ENCODE measurements around the gene RAB3IL1.
"Not testable (repeated sequence)": the region's sequence is repeated elsewhere in the genome, so short reads cannot be mapped to it uniquely, and the experiment has no call there.

The RAB3IL1 gene, protein sequence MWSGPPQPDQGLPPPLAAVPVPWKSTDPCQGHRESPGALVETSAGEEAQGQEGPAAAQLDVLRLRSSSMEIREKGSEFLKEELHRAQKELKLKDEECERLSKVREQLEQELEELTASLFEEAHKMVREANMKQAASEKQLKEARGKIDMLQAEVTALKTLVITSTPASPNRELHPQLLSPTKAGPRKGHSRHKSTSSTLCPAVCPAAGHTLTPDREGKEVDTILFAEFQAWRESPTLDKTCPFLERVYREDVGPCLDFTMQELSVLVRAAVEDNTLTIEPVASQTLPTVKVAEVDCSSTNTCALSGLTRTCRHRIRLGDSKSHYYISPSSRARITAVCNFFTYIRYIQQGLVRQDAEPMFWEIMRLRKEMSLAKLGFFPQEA

DNA sequence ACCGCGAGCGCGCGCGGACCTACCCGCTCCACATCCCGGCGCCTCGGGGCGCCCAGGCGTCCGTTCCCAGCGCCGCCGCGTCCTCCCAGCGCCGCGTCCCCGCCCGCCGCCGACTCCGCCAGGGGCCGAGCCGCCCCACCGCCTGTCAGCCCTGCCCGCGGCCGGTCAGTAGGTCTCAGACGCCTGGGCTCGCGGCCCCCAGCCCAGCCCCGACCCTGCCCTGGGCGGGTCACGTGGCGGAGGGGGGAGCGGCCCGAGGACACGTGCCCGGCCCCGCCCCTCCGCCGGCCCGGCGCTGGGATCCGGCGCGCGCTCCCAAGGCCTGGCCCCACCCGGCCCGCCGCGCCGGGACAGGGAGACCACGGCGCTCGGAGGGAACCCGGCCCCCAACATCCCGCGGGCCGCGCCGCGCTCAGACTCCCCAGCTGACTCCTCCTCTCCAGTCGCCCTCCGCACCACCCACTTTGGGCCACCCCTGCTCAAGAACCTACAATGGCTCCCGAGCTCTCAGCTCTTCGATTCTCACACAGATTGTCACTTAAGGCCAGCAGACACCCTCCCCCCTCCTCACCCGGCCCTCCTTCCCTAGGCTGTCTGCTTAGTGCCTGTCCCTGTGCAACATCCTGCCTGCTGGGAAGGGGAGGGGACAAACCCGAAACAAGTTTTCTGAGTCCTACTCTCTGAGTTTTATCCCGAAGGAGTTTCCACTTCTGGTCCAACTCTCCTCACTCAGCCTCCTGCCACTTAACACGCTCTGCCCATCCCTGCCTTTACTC lies at the start of gene RAB3IL1:
Gene RAB3IL1, minus strand, starts transcription at position 233 of the 776 bp plus-strand sequence. Its CDS starts 199 bp downstream, at position 34.
- no peak for DNase-seq (ENCODE audit: low read depth, low spot score)
- no peak within 1 kb of the TSS for H3K27ac ChIP-seq

DNA sequence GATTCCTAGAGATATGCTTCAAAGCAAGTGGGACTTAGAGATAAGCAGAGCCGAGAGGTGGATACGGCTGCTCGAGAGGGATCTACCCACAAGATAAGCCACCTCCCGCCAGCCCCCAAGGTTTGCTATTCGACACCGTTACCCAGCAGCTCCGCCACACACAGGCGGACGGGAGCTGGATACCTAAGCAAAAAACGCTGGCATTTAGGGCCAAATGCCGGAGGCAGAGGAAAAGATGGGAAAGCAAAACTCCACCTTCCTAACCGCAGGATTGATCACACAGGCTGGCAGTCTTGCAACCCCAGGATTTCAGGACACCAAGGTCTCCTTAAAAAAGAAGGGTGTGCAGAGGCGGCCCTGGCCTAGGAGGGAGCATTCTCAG lies 49.4 kb upstream of the RAB3IL1 start:
- H3K27ac ChIP-seq, result peak overlapping the region; percentile 99
- no peak for DNase-seq (ENCODE audit: low read depth, low spot score)

DNA sequence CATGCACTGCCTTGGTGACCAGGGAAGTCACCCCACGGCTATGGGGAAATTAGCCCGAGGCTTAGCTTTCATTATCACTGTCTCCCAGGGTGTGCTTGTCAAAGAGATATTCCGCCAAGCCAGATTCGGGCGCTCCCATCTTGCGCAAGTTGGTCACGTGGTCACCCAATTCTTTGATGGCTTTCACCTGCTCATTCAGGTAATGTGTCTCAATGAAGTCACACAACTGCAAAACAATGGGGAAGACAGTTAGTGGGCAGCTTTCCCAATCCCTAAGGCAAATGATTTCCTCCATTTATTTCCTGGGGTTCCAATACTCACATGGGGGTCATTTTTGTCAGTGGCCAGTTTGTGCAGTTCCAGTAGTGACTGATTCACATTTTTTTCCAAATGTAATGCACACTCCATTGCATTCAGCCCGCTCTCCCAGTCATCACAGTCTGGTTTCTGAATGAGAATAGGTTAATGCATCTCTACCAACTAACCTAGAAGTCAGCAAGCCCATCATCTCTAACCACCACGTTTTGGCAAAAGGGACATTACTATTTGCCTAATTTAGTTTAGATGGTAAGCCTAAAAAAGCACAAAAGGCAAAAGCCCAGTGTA lies 47.4 kb upstream of the RAB3IL1 start:
- peak overlapping the region; percentile 99 for H3K27ac ChIP-seq
- not testable (repeated sequence) for DNase-seq (ENCODE audit: low read depth, low spot score)

DNA sequence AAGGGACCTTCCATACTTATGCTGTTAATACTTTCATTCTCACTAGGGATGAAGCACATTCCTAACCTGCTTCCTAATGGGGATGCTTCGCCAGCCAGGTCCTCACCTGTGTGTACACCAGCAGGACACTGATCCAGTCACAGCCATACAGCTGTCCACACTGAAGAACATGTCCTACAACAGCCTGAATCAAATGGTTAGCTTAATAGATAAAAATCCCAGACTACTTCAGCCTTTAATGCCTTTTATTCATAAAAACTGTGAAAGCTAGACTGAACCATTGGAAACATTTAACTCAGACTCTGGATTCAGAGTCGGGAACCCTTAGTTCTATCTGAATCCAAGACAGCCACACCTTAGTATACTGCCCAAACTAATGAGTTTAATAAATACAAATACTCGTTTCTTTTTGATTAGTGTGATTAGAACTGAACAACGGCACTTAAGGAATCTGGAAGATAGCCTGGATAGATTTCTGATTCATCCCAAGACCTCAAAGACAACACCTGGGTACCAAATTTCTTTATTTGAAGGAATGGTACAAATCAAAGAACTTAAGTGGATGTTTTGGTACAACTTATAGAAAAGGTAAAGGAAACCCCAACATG lies 46.8 kb upstream of the RAB3IL1 start:
- peak overlapping the region; percentile 99 for H3K27ac ChIP-seq
- DNase-seq (ENCODE audit: low read depth, low spot score), result no peak

DNA sequence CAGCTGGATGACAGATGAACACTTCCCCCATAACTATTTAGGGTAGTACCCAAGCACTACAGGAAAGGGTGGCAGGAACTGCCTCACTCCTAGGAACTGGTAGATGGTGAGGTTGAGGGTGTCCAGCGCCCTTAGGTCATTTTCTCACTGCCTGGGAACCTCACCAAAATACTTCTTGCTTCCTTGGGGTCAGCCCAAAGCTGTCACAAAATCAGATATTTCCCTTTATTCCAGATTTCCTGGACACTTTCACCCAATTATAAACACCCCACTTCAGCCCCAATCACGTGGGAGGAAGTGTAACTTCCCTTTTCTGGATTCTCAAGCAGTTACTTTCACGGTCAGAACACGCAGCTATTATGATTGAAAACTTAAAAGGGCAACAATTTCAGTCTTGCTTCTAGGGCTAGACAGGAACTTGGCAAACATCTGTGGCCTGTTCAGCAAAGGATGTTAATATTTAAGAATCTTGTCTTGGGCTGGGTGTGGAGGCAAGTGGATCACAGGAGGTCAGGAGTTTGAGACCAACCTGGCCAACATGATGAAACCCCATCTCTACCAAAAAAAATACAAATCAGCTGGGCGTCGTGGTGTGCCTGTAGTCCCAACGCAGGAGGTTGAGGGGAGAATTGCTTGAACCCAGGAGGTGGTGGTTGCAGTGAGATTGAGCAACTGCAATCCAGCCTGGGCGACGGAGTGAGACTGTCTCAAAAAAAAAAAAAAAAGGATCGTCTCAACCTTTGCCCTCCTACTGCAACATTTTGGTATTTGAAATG lies 46.1 kb upstream of the RAB3IL1 start:
- no peak for DNase-seq (ENCODE audit: low read depth, low spot score)

DNA sequence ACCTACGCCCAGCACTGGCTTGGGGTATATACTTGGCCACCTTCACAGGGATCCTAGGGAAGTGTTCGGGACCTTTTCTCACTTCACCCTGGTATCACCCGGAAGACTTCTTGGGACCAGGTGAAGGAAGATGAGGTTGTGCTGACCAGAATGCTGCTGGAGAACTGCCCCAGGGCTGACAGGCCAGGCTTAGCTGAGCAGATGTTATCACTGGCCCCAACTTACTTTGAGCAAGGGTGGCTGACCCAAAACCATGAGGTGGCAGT lies 45.6 kb upstream of the RAB3IL1 start:
- H3K27ac ChIP-seq, result peak overlapping the region; percentile 99
- DNase-seq (ENCODE audit: low read depth, low spot score), result no peak

More for the DNA sequence above, 46.1 kb upstream of the RAB3IL1 start:
- peak overlapping the region; percentile 99 for H3K27ac ChIP-seq

DNA sequence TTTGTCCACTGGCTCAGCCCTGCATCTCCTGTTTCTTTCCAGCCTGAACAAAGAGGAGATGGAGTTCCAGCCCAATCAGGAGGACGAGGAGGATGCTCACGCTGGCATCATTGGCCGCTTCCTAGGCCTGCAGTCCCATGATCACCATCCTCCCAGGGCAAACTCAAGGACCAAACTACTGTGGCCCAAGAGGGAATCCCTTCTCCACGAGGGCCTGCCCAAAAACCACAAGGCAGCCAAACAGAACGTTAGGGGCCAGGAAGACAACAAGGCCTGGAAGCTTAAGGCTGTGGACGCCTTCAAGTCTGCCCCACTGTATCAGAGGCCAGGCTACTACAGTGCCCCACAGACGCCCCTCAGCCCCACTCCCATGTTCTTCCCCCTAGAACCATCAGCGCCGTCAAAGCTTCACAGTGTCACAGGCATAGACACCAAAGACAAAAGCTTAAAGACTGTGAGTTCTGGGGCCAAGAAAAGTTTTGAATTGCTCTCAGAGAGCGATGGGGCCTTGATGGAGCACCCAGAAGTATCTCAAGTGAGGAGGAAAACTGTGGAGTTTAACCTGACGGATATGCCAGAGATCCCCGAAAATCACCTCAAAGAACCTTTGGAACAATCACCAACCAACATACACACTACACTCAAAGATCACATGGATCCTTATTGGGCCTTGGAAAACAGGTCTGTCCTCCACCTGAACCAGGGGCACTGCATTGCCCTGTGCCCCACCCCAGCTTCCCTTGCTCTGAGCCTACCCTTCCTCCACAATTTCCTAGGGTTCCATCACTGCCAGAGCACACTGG lies 45.0 kb upstream of the RAB3IL1 start:
- peak overlapping the region; percentile 99 for H3K27ac ChIP-seq
- no peak for DNase-seq (ENCODE audit: low read depth, low spot score)

DNA sequence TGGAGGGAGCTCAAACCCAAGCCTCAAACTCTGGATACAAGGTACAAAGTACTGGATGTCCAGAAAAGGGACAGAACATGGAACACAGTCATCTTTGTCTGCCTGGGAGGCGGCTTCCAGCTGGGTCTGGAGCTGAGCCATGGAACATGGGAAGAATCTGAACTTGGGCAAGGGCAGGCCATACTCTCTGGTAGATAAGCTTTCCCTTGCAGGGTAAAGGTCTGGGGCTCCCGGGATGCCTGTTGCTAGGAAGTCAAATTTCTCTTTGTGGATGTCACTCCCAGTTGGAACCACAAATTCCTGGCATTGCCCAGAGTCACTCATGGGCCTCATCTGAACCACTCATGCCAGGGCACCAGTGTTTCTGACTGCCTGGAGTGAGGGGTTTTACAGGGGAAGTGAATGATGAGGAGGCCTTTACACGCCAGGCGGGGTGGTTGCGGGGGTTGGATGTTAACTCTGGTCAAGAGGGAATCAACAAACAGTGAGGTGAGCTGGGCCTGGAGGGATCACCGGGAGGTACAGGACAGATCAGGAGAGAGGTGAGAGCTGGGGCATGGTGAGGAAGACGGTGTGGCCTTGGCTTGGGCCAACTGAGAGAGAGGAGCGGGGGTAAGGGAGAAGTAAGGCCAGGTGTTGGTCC lies 44.3 kb upstream of the RAB3IL1 start:
- no peak for DNase-seq (ENCODE audit: low read depth, low spot score)

DNA sequence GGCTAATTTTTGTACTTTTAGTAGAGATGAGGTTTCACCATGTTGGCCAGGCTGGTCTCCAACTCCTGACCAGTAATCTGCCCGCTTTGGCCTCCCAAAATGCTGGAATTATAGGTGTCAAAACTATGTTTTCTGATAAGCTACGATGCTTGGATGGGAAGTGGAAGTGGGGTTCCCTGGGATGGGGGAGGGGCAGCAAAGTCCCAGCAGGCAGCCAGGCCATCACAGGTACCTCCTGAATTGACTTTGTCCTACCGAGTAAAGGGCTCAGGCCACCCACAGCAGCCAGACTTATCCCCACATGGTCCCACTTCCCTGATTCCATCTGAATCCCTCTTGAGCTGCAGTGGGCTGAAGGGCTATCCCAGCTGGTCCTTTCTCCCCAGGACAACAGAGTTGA lies 43.2 kb upstream of the RAB3IL1 start:
- no peak overlapping the region for H3K27ac ChIP-seq
- no peak for DNase-seq (ENCODE audit: low read depth, low spot score)

More for the DNA sequence above, 44.3 kb upstream of the RAB3IL1 start:
- peak overlapping the region; percentile 99 for H3K27ac ChIP-seq

DNA sequence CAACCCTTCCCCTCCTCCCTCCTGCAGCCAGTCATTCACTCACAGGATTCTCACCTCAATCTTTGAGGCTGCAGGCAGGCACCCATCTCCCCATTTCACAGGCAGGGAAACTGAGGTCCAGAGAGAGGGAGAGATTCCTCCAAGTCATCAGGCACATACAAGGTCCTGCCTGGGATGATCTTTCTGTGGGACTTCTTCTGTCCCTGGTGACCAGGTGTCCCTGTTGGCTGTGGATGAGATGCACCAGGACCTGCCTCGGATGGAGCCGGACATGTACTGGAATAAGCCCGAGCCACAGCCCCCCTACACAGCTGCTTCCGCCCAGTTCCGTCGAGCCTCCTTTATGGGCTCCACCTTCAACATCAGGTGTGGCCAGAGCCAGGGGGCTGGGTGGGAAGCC lies 42.3 kb upstream of the RAB3IL1 start:
- no peak for DNase-seq (ENCODE audit: low read depth, low spot score)

DNA sequence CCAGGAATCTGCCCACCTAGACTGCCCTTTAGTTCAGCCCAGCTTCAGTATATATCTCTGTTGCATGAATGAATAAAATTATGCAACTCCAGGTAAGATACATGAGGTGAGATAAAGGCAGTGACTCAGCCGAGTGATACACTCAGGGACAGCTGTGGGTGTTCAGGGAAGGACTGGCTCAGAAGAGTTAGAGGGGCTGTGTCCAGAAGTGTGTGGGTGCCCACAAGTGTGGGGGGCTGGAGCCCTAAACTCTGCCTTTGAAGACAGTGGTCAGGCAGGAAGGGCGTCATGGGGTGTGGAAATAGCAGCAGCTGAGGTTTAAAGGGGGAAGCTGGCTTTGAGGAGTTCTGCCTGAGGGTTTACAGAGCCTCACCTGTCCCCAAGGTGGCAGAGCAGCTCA lies 41.7 kb upstream of the RAB3IL1 start:
- DNase-seq (ENCODE audit: low read depth, low spot score), result no peak
- H3K27ac ChIP-seq, result peak overlapping the region; percentile 69

More for the DNA sequence above, 42.3 kb upstream of the RAB3IL1 start:
- H3K27ac ChIP-seq, result peak overlapping the region; percentile 69

DNA sequence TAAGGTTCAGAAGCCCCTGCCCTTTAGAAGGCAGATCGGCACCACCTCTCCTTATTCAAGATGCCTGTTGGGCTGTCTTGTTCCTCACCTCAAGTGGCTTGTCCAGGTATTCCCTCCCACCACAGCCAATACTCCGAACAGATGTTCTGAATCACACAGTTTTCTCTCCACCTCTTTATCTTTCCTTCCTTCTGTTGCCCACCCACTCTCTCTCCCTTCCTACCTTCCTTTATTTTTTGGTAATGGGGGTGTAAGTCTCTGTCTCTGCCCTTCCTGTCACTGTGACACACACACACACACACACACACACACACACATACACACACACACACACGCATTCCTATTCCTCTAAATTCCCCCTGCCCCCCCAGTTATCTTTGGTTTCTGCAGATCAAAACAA lies 41.2 kb upstream of the RAB3IL1 start:
- H3K27ac ChIP-seq, result peak overlapping the region; percentile 69
- no peak for DNase-seq (ENCODE audit: low read depth, low spot score)

DNA sequence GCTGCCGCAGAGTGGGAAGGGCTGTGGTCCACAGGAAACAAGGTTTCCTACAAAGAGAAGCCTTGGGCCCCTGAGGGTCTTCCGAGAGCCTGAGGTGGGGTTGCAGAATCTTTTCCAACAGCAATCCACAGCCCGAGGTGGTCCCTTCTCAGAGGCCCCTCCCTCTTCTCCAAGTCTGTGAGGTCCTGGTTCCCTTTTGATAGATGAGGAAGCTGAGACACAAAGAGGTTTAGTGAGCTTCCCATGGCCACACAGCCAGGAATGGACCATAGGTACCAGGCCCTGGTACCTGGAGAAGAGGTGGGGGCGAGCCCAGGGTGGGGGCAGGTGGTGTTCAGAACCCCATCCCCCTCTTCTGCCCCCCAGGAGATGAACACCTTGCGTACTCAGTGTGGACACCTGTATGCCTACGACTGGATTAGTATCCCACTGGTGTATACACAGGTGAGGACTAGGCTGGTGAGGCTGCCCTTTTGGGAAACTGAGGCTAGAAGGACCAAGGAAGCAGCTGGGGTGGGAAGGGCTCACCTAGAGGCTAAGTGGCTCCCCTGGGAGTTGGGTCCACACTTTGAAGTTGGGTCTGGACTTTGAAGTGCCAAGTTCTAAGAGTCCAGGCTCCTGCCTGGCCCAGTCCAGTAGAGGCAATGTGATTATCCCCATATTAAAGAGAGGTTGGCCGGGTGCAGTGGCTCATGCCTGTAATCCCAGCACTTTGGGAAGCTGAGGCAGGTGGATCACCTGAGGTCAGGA lies 39.8 kb upstream of the RAB3IL1 start:
- DNase-seq (ENCODE audit: low read depth, low spot score), result no peak
- no peak overlapping the region for H3K27ac ChIP-seq

DNA sequence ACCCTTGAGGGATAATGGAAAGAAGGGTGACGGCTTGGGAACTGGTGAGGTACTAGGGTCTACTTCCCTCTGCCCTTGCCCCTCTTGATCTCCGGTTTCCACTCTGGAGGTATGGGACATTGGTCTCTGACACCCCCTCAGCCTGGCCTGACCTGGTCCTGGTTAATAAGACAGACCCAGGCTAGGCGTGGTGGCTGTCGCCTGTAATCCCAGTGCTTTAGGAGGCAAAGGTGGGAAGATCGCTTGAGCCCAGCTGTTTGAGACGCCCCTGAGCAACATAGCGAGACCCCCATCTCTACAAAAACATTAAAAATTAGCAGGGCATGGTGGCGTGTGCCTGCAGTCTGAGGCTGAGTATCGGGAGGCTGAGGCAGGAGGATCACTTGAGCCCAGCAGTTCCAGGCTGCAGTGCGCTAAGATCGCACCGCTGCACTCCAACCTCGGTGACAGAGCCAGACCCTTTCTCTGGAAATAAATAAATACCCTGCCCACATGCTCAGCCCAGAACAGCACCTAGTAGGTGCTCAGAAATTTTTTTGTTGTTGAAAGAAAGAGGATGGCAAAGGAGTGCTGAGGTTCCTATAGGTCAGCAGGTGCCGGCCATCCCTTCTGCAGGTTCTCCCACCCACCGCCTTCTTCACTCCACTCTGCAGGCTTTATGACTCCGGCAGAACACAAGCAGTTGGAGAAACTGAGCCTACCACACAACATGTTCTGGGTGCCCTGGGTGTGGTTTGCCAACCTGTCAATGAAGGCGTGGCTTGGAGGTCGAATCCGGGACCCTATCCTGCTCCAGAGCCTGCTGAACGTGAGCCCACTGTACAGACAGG lies 39.0 kb upstream of the RAB3IL1 start:
- DNase-seq (ENCODE audit: low read depth, low spot score), result no peak
- H3K27ac ChIP-seq, result no peak overlapping the region

DNA sequence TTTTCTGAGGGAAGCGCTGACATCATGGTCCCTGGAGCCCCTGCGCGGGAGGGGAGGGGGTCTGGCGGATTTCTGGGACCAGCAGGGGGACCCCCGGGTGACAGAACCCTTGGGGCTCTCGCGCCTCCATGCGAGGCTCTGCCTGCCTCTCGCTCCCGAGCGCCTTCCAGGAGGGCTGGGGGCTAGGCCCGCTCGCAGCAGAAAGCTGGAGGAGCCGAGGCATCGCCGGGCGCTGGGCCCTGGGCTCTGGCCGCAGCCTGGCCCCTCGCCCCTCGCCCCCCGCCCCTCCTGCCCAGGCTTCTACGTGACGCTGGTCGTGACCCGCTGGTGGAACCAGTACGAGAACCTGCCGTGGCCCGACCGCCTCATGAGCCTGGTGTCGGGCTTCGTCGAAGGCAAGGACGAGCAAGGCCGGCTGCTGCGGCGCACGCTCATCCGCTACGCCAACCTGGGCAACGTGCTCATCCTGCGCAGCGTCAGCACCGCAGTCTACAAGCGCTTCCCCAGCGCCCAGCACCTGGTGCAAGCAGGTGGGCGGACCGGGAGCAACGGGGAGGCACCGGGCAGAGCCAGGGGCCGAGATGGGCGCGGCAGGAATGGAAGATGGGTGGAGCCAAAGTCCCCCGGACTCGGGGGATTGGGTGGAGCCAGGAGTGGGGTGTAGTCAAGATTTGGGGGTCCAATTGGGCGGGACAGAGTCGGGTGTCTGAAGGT lies 38.2 kb upstream of the RAB3IL1 start:
- DNase-seq (ENCODE audit: low read depth, low spot score), result no peak
- peak overlapping the region; percentile 40 for H3K27ac ChIP-seq

DNA sequence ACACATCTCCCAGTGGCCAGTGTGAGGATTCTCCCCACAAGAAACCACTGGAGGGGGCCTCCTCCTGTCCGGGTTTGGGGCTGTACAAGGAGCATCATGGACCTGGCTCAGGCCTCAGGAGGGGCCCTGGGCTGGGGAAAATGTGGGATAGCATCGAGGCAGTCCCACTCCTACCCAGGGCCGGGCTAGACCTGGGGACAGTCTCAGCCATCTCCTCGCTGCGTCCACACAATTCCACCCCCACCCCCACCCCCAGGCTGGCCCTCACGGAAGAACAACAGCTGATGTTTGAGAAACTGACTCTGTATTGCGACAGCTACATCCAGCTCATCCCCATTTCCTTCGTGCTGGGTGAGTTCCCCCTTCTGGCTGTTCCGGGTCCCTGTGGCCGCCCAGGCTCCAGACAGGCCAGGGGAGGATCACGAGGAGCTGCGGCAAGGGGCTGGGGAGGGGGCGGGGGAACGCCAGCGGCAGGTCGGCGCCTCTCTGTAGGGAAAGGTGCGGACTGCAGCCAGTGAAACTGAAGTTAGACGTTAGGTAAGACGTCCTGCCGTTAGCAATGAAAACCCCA lies 37.6 kb upstream of the RAB3IL1 start:
- peak overlapping the region; percentile 40 for H3K27ac ChIP-seq
- DNase-seq (ENCODE audit: low read depth, low spot score), result no peak

All from epithelial cell of prostate (primary cell).